HepG2 (cell line): ENCODE results near the gene RNFT2. TPM values are rescaled to one million over a fixed set of nuclear protein-coding genes. Genes with fewer than 3 reads are reported as not detected.
A peak's percentile ranks its signal among the peaks of the same experiment; 100 is the strongest.

Source experiments
- ATAC-seq: fragments of 200-7000 bp; cut with Tn5 transposase; 3 replicates; pipeline ENCODE4 v1.9.1; 2020; ENCODE audit warnings: mild to moderate bottlenecking, moderate library complexity
- BruUV-seq: library from RNA; stranded (reverse); fragments of 400-500 nt; replicated peaks from 2 replicates; lab custom pipeline; 2021; lab: Mats Ljungman, UMichigan
- CTCF ChIA-PET: fragments of 300-600 bp; formaldehyde crosslinking; extraction: SDS; loops from one replicate; lab custom pipeline; 2021; ENCODE audit warnings: low total read pairs, inconsistent platforms, low intra/inter-chr PET ratio; lab: Yijun Ruan, JAX
- POLR2A ChIA-PET: fragments of 350-600 bp; sonication (Branson Sonifier 250); formaldehyde crosslinking; loops from one replicate; lab custom pipeline; 2020; ENCODE audit warnings: antibody characterized with exemption, inconsistent platforms; lab: Yijun Ruan, JAX
- DNase-seq: peaks from one replicate; pipeline ENCODE4 v3.0.0-alpha.2; 2015; ENCODE audit warnings: low spot score
- FAIRE-seq: peaks from 3 replicates; lab custom pipeline; 2011; peaks lifted over from hg19 to GRCh38; lab: Jason Lieb, UNC
- H2AFZ ChIP-seq: one replicate; pipeline ENCODE4 v1.6.1; 2011; ENCODE audit warnings: low read length, inconsistent platforms
- H3K27ac ChIP-seq: fragments of 300-600 bp; 3 replicates; pipeline ENCODE4 v1.8.0; 2011; ENCODE audit warnings: mixed run types, mild to moderate bottlenecking, mixed read lengths, low read length, inconsistent platforms; ENCODE audit not compliant: insufficient read depth; ENCODE audit errors: extremely low read length
- H3K27me3 ChIP-seq, 2 experiments: fragments of 200-600 bp in 1 of 2; 2 replicates in 1 of 2; 3 replicates in 1 of 2; pipeline versions ENCODE4 v1.6.0 to v1.8.0; 2011; ENCODE audit warnings: low read length in 2 of 2, mild to moderate bottlenecking in 2 of 2, moderate library complexity in 2 of 2, inconsistent platforms in 1 of 2; ENCODE audit not compliant: insufficient read depth in 2 of 2, control insufficient read depth in 1 of 2
- H3K36me3 ChIP-seq, 2 experiments: fragments of 200-600 bp in 1 of 2; replicated peaks in 1 of 2; 2 replicates in 1 of 2; 3 replicates in 1 of 2; pipeline versions ENCODE4 v1.5.1 to v1.8.0; 2011; ENCODE audit warnings: low read length in 2 of 2, inconsistent platforms in 1 of 2; ENCODE audit not compliant: insufficient read depth in 2 of 2, control insufficient read depth in 1 of 2
- H3K4me1 ChIP-seq: 2 replicates; pipeline ENCODE4 v1.5.1; 2012; ENCODE audit warnings: low read length, inconsistent platforms; ENCODE audit not compliant: insufficient read depth
- H3K4me2 ChIP-seq: 2 replicates; pipeline ENCODE4 v1.6.0; 2011; ENCODE audit warnings: low read depth, low read length, inconsistent platforms
- H3K4me3 ChIP-seq, 3 experiments: fragments of 200-600 bp in 1 of 3; sonication (generic), shearing (Covaris generic) in 1 of 3; replicated peaks in 1 of 3; 2 replicates each; pipeline ENCODE4 v1.5.1; 2011 to 2016; ENCODE audit warnings: low read length in 3 of 3, inconsistent platforms in 2 of 3, low read depth in 2 of 3, mild to moderate bottlenecking in 2 of 3, control low read depth in 1 of 3, mixed read lengths in 1 of 3; ENCODE audit not compliant: insufficient read depth in 1 of 3
- H3K79me2 ChIP-seq: one replicate; pipeline ENCODE4 v1.6.1; 2011; ENCODE audit warnings: low read length, inconsistent platforms; ENCODE audit not compliant: insufficient read depth
- H3K9ac ChIP-seq: 2 replicates; pipeline ENCODE4 v1.6.0; 2011; ENCODE audit warnings: mild to moderate bottlenecking, low read depth, low read length, inconsistent platforms; ENCODE audit not compliant: insufficient read depth
- H3K9me3 ChIP-seq: 2 replicates; pipeline ENCODE4 v1.5.1; 2012; ENCODE audit warnings: mild to moderate bottlenecking, low read length
- H4K20me1 ChIP-seq: 2 replicates; pipeline ENCODE4 v1.6.0; 2011; ENCODE audit warnings: inconsistent platforms, mild to moderate bottlenecking, low read length, moderate library complexity; ENCODE audit not compliant: insufficient read depth
- GPN1 ChIP-seq: sonication (generic); formaldehyde crosslinking; IDR thresholded peaks from 2 replicates; pipeline ENCODE4 v1.5.1; 2020; ENCODE audit warnings: missing genetic modification reagents, borderline replicate concordance
- NCOA1 ChIP-seq: sonication (generic); formaldehyde crosslinking; IDR thresholded peaks from 2 replicates; pipeline ENCODE4 v1.9.0; 2021; ENCODE audit warnings: missing genetic modification reagents
- PAXIP1 ChIP-seq: sonication (generic); formaldehyde crosslinking; conservative IDR thresholded peaks from 2 replicates; pipeline ENCODE4 v1.4.0; 2020; ENCODE audit warnings: mild to moderate bottlenecking, missing genetic modification reagents, moderate library complexity
- SRF ChIP-seq: IDR thresholded peaks from 2 replicates; pipeline ENCODE4 v1.6.1; 2011; ENCODE audit warnings: mild to moderate bottlenecking, low read depth, low read length, moderate library complexity
- ZNF670 ChIP-seq: sonication (generic); formaldehyde crosslinking; IDR thresholded peaks from 2 replicates; pipeline ENCODE4 v1.8.0; 2022; ENCODE audit warnings: mild to moderate bottlenecking, missing genetic modification reagents, borderline replicate concordance
- WGBS: methylation state at CpG from one replicate; pipeline ENCODE4 v1.1.6; 2017; ENCODE audit warnings: low lambda C conversion rate; 5-methylcytosine and 5-hydroxymethylcytosine counted together
- in situ Hi-C: cut with HindIII; loops from 2 replicates; pipeline ENCODE4 v1.10.0; 2017; ENCODE audit warnings: low pct_unique_long_range_greater_than_20kb; ENCODE audit not compliant: extremely low pct_ligation_motif_present
- intact Hi-C: fragments of 100-400 bp; cut with micrococcal nuclease; formaldehyde crosslinking; loops from one replicate; pipeline ENCODE4 v1.10.0; 2022; ENCODE audit not compliant: unreplicated experiment
- polyA plus RNA-seq, 8 experiments: library from polyadenylated mRNA; depleted of rRNA in 3 of 8; stranded (reverse) in 7 of 8; unstranded in 1 of 8; fragments of >200 nt; fragmentation: Illumina TruSeq in 4 of 8; extraction: Trizol in 4 of 8; gene quantifications; 2 replicates each; pipeline versions ENCODE4 v1.2.1 to v1.2.3, GENCODE V29; 2011 to 2016; ENCODE audit warnings: low read depth in 4 of 8, missing spikeins in 1 of 8, mixed read lengths in 1 of 8; ENCODE audit not compliant: insufficient read depth in 1 of 8
- total RNA-seq, 5 experiments: library from RNA; depleted of rRNA; stranded (reverse); fragments of >200 nt; fragmentation: Illumina TruSeq; extraction: Trizol; gene quantifications; 2 replicates each; pipeline ENCODE4 v1.2.3, GENCODE V29; 2016; ENCODE audit warnings: low read depth in 1 of 5
- TF ChIP-seq, protein P1 (sequence below): IDR thresholded peaks from 2 replicates; pipeline ENCODE4 v1.6.1; 2012; ENCODE audit warnings: low read depth, low read length, improper control_type of control experiment

Gene RNFT2
- total and polyA plus RNA-seq, 2 of the 13 experiments (the other 11 are each of a cell fraction or from before 2014, with no cell fraction given) = 3.3 to 8.3 TPM

DNA sequence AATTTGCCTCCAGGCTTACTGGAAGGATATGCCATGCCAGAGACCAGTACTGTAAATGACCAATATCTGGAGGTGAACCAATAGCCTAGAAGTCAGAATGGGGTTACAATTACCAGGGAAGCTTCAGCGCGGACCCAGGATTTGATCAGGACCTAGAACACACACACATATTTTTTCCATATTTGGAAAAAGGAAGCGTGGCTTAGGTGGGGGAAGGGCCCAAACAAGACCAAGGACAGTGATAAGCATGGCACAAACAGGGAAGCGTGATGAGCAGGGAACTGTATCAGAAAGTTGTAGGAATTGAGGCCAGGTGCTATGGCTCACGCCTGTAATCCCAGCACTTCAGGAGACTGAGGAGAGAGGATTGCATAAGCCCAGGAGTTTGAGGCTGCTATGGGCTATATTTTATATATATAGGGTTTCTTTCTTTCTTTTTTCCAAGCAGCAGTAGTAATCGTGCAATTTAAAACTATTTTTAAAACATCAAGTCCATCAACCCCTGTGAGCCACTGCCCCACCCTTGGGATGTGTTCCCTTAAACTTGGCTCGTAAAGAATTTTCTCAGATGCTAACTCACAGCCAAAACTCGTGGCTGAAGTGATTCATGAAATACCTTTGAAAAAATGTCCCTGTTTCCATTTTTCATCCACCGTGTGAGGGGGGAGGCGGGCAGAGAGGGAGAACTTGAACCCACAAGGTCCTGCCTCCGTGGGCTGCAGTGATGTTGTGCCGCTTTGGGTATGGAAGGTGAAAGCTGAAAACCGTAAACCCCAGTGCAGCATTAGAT is 126.5 kb downstream of the RNFT2 start (continued):
- TF ChIP-seq, protein P1, sequence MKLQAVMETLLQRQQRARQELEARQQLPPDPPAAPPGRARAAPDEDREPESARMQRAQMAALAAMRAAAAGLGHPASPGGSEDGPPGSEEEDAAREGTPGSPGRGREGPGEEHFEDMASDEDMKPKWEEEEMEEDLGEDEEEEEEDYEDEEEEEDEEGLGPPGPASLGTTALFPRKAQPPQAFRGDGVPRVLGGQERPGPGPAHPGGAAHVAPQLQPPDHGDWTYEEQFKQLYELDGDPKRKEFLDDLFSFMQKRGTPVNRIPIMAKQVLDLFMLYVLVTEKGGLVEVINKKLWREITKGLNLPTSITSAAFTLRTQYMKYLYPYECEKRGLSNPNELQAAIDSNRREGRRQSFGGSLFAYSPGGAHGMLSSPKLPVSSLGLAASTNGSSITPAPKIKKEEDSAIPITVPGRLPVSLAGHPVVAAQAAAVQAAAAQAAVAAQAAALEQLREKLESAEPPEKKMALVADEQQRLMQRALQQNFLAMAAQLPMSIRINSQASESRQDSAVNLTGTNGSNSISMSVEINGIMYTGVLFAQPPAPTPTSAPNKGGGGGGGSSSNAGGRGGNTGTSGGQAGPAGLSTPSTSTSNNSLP = no peak
- peak; percentile 42 for TF ChIP-seq PAXIP1
- no peak for TF ChIP-seq ZNF670 (CRISPR knock-in tag)
- no peak for TF ChIP-seq GPN1 (CRISPR knock-in tag)

DNA sequence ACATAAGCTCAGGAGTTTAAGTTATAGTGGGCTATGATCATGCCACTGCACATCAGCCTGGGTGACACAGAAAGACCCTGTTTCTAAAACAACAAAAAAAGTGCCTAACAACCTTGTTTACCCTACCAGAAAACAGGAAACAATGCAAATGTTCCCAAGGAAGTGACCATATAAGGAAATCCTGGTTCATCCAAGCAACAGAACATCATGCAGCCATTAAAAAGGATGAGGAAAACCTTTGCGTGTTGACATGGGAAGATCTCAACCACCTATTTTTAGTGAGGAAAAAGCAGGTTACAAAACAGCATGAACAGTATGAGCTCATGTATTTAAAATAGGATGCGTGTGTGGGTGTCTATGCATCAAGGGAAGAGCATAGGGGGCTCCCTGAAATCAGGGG is 129.4 kb downstream of the RNFT2 start:
- peaks cover 20% of the 10 kb centered on the region for H3K4me1 ChIP-seq
- H3K27ac ChIP-seq = no peak overlapping the region
- no peak for FAIRE-seq
- H2AFZ ChIP-seq = no peak overlapping the region
- intact Hi-C loops = no loop called here
- H3K9ac ChIP-seq = no peak overlapping the region
- no peaks in the 10 kb centered on the region for H4K20me1 ChIP-seq
- no peak for ATAC-seq
- BruUV-seq = no TSS peak
- WGBS = 41% methylated on average over 2 of the region's 2 CpGs
- POLR2A ChIA-PET = no interaction called here
- H3K4me3 ChIP-seq = no peak overlapping the region
- H3K4me2 ChIP-seq = no peak overlapping the region
- peaks cover 0 to 18% of the 10 kb centered on the region in 2 experiments; a peak in 2 of 5 replicates for H3K27me3 ChIP-seq
- no peaks in the 10 kb centered on the region for H3K79me2 ChIP-seq
- in situ Hi-C loops = no loop called here
- H3K36me3 ChIP-seq = no peaks in the 10 kb centered on the region
- H3K9me3 ChIP-seq = no peaks in the 10 kb centered on the region
- peak; percentile 50; the same call in 1 of the 2 replicates for TF ChIP-seq SRF
- TF ChIP-seq NCOA1 = no peak
- no peak for DNase-seq
- CTCF ChIA-PET = no interaction called here
